Measurements from ENCODE around the gene ELFN1. TPM values are rescaled to one million over a fixed set of nuclear protein-coding genes. Genes with fewer than 3 reads are reported as not detected.

The ELFN1 gene
- total RNA-seq, 1 donor from 2014 or later, result 0.15 TPM

DNA sequence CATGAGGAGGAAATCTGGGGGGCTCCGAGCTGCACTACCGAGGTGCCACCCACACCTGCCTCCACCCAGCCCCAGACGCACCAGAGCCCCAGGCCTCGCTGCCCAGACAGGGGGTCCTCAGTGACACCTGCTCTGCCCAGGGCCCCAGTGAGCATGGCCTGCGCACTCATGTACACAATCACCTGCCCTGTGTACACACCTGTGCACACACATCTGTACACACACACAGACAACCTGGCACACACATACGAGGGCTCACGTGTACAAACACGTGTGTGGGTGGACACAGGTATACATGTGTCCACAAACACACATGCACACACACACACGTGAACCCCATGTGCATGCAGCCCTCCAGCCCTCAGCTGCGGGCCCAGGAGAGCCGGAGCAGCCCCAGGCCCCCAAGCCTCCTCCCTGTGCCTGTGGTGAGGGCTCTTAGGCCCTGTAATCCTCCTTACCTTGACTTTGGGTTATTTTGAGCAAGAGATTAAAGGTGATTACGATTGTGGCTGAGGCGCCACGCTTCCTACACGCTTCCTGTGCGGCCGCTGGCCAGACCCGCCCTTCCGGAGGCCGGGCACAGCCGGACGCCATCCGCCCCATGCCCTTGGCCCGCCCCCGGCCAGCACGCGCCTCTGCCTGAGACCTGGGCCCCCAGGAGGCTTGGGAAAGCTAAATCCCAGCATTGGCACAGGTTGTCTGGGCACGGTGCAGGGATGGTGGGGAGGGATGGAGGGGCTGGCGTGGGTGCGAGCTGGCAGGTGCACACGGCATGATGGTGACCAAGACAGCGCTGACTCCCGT lies 71.9 kb downstream of the ELFN1 start:
- DNase-seq (ENCODE audit: low read depth), result no peak

DNA sequence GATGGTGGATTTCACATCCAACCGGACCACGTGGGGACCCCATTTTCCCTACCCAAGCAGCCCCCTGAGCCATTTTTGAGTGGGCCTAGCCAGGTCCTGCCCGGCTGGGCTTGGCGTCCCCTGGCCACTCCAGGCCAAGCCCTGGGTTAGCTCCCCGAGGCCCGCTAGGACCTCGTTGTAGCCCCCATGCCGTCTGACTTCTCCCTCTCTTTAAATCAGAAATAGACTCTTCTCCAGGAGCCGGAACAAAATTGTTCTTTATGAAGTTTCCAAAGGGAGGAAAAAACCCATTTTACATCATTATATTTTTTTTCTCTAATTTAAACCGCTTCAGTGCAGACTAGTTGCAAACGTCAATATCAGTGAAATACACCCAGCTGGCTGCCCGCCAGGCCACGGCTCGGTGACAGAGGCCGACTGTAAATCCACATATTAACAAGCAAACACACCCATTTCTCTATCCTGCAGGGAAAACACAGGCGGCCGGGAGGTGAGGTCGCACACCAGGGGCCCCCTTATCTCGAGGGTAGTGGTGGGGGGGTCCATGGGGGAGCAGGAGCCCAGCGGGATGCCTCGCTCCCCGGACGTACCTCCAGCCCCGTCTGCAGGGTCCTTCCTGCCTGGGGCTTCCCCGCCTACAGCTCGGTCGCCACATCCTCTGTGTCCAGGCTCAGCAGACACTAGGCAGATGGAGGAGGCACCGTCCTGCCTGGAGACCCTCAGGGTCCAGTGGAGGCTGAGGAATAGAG lies 72.7 kb downstream of the ELFN1 start:
- no peak for DNase-seq (ENCODE audit: low read depth)

GRCh38 chr7:1743481-1744230 lies 73.6 kb downstream of the ELFN1 start:
- no peak for DNase-seq (ENCODE audit: low read depth)

DNA sequence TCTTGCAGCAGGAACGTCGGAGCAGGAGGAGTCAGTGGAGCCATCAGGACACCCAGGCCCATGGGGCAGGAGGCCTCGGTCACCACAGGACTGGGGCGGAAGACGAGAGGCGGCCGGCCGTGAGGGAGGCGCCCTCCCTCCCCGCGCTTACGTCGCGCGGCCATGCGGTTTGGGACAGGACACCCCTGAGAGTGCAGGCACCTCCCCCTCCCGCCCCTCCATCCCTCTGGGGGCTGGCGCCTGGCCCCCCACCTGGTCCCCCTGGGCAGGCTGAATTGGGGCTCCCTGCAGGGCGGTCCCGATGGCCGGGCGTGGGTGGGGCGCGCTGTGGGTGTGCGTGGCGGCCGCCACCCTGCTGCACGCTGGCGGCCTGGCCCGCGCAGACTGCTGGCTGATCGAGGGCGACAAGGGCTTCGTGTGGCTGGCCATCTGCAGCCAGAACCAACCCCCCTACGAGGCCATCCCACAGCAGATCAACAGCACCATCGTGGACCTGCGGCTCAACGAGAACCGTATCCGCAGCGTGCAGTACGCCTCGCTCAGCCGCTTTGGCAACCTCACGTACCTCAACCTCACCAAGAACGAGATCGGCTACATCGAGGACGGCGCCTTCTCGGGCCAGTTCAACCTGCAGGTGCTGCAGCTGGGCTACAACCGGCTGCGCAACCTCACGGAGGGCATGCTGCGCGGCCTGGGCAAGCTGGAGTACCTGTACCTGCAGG lies 74.4 kb downstream of the ELFN1 start:
- DNase-seq (ENCODE audit: low read depth), result no peak

DNA sequence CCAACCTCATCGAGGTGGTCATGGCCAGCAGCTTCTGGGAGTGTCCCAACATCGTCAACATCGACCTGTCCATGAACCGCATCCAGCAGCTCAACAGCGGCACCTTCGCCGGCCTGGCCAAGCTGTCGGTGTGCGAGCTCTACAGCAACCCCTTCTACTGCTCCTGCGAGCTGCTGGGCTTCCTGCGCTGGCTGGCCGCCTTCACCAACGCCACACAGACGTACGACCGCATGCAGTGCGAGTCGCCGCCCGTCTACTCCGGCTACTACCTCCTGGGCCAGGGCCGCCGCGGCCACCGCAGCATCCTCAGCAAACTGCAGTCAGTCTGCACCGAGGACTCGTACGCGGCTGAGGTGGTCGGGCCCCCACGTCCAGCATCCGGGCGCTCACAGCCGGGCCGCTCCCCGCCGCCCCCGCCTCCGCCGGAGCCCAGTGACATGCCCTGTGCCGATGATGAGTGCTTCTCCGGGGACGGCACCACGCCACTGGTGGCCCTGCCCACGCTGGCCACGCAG lies 75.0 kb downstream of the ELFN1 start:
- DNase-seq (ENCODE audit: low read depth), result no peak

DNA sequence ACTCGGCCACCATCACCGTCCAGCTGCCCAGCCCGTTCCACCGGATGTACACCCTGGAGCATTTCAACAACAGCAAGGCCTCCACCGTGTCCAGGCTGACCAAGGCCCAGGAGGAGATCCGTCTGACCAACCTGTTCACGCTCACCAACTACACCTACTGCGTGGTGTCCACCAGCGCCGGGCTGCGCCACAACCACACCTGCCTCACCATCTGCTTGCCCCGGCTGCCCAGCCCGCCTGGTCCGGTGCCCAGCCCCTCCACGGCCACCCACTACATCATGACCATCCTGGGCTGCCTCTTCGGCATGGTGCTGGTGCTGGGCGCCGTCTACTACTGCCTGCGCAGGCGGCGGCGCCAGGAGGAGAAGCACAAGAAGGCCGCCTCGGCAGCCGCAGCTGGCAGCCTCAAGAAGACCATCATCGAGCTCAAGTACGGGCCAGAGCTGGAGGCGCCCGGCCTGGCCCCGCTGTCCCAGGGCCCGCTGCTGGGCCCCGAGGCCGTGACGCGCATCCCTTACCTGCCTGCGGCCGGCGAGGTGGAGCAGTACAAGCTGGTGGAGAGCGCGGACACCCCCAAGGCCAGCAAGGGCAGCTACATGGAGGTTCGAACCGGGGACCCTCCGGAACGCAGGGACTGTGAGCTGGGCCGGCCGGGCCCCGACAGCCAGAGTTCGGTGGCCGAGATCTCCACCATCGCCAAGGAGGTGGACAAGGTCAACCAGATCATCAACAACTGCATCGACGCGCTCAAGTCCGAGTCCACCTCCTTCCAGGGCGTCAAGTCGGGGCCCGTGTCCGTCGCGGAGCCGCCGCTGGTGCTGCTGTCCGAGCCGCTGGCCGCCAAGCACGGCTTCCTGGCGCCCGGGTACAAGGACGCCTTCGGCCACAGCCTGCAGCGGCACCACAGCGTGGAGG lies 75.8 kb downstream of the ELFN1 start:
- no peak for DNase-seq (ENCODE audit: low read depth)

- no peak for DNase-seq (ENCODE audit: low read depth)
Measured at GRCh38 chr7:1746491-1746975, 76.5 kb downstream of the ELFN1 start.

DNA sequence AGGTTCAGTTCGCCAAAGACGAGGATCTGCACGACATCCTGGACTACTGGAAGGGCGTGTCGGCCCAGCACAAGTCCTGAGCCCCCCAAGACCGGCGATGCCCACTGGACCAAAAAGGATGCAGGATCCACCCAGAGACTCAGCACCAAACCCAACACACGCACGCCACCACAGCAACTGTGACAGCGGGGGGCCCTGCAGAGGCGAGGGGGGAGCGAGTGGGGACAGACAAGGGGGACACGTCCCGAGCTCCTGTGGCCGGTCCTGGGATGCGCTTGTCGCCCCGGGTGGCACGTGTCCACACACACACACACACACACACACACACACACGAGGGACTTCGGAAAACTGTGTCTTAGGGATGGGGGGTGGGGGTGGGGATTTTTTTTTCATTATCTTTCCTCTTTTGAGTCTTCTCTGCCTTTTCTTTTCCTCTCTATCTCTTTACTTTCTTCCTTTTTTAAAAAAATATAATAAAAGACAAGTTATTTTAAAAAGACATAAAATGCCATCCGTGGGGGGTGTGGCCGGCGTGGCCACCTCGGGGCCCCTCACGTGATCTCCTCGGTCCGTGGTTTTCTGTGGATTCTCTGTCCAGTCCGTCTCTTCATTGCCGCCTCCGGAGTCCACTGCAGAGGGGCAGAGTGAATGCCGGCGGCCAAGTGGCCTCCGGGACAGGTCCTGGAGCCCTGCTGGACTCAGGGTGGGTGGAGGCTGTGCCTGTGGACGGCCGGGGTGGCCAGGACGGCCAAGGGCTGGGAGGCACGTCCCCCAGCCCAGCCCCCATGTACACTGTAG lies 77.1 kb downstream of the ELFN1 start:
- DNase-seq (ENCODE audit: low read depth), result no peak

DNA sequence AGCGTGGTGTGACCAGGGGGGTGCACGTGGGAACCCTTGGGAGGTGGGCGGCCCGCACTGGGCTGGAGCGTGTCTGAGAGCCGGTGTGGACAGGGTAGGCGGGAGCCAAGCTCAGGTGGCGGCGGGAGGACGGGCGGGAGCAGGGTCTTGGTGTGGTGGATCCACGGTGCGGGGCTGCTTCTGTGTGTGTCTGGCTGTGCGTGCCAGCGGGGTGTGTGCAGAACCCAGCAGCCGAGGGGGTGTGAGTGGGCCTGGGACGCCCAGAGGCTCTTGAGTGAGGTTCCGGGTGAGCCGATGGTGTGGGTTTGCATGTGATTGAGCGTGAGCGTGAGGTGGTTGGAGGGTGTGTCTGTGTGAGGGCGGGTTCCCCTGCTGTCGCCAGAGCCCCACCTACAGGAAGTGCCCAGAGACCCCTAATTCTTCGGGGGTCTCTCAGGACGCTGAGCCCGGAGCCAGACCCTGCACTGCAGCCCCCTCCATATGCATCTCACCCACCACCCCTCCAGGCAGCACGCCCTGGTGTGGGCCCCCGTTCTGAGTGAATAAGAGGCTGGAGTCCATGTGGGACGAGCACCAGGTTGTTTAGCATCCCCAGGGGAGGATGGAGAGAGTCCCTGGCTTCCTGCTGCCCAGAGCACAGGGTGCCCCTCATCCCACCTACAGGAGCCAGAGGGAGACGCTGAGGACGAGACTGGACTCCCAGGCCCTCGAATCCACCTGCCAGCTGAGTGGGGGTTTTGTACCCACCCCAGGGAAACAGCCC lies 78.2 kb downstream of the ELFN1 start:
- DNase-seq (ENCODE audit: low read depth), result no peak

GRCh38 chr7:1748839-1749173 lies 78.7 kb downstream of the ELFN1 start:
- no peak for DNase-seq (ENCODE audit: low read depth)

- no peak for DNase-seq (ENCODE audit: low read depth)
Measured at GRCh38 chr7:1749351-1749863, 79.3 kb downstream of the ELFN1 start.

DNA sequence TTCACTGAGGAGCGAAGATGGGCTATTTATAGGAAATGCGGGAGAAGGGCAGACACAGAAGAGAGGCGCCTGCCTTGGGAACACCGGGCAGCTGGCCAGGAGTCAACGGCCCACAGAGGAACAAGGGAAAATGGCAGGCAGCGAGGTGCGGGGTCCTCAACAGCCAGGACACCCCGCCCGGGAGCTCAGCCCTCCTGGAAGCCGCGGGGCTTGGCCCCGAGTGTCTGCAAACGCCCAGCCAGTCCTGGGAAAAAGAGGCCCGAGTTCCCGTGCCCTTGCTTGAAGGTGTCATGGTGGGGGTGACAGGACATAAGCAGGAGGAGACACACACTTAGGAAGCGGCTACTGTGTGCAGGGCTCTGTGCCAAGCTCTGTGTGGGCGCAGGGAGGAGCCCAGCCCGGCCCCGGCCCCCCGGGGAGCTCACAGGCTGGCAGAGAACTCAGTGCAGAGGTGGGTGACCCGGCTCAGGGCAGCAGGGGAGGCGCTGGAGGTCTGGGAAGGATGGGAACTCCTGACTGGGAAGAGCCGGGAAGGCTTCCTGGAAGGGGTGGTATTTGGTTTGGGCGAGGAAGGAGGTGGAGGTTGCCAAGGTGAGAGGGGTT lies 79.9 kb downstream of the ELFN1 start:
- DNase-seq (ENCODE audit: low read depth), result no peak

DNA sequence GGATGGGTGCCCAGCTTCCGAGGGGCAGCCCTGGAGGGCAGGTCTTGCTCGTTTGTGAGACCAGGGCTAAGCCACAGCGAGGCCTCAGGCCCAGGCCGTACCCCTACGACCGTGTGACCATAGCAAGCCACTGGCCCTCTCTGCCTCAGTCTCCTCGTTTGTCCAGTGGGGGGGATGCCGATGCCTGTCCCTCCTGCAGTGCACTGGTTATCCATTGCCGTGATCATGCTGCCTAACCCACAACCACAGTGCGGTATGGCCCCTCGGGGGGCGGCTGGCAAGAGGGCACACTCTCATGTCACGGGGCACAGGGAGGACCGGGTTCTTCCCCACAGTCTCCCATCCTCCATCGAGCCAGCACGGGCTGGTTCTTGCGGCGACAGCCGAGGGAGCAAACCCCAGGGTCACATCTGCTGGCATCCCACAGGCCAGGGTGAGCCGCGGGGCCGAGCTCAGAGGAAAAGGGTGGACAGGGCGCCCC lies 80.5 kb downstream of the ELFN1 start:
- no peak for DNase-seq (ENCODE audit: low read depth)

DNA sequence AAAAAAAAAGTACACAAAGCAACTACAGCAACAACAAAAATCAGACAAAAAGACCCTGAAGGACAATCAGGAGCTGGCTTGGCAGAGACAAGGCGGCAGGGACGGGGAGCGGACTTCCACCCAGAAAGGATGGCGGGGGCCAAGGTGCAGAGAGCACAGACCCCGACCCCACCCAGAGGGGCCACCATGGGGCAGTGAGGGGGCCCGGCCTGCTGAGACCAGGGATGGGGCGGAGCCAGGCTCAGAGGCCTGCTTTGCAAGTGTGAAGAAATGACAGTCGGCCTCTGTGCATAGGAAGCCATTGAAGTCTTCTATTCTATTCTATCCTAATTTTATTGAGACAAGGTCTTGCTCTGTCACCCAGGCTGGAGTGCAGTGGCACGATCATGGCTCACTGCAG lies 82.0 kb downstream of the ELFN1 start:
- DNase-seq (ENCODE audit: low read depth), result no peak

- DNase-seq (ENCODE audit: low read depth), result no peak
Measured at GRCh38 chr7:1752771-1753563, 82.9 kb downstream of the ELFN1 start.

GRCh38 chr7:1753564-1753867 lies 83.4 kb downstream of the ELFN1 start:
- no peak for DNase-seq (ENCODE audit: low read depth)

DNA sequence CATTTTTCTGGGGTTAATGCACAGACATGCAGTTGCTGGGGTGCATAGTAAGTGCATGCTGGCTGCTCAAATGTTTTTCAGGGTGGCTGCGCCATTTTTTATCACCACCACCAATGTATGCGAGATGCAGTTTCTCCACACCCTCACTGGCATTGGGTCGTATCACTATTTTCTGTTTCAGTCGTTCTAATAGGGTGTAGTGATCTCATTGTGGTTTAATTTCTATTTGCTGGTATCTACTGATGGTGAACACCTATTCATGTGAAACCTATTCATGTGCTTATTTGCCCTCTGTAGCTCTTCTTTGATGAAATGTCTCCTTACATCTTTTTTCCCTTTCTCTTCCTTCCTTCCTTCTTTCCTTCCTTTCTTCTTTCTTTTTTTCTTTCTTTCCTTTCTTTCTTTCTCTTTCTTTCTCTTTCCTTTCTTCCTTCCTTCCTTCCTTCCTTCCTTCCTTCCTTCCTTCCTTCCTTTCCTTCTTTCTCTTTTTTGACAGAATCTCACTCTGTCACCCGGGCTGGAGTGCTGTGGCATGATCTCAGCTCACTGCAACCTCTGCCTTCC lies 84.3 kb downstream of the ELFN1 start:
- DNase-seq (ENCODE audit: low read depth), result no peak
